ENCODE results near the gene NTN3.

Gene NTN3

DNA sequence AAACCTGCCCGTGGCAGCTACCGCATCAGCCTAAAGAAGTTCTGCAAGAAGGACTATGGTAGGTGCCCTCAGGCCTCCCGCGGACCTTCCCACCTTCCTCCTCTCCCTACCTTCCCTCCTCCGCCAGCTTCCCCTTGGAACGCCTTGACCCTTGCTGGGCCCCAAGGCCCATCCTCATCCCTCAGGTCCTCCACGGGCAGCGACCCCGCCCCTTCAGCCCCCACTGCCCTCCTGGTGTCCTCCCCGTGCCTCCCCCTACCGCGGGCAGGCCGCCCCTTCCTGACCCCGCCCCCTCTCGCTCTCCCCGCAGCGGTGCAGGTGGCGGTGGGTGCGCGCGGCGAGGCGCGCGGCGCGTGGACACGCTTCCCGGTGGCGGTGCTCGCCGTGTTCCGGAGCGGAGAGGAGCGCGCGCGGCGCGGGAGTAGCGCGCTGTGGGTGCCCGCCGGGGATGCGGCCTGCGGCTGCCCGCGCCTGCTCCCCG, 2.4 kb downstream of the NTN3 start:
- H3K4me3 Mint-ChIP-seq: peak overlapping the region; percentile 71
- H3K36me3 Mint-ChIP-seq (ENCODE audit: low read depth): no peaks in the 10 kb centered on the region
- no peak for TF ChIP-seq CTCF (IDR thresholded peaks at IDR 0.05)
- peaks cover 42% of the 10 kb centered on the region for H3K4me1 Mint-ChIP-seq
- H3K27me3 Mint-ChIP-seq (ENCODE audit: low read depth, poor library complexity): peaks cover 23% of the 10 kb centered on the region
- DNase-seq: peak; percentile 67
- no peaks in the 10 kb centered on the region for H3K9me3 Mint-ChIP-seq
- H3K27ac Mint-ChIP-seq: no peak overlapping the region

GRCh38 chr16:2473999-2474876, 3.1 kb downstream of the NTN3 start:
- peaks cover 36% of the 10 kb centered on the region for H3K4me1 Mint-ChIP-seq
- H3K27me3 Mint-ChIP-seq (ENCODE audit: low read depth, poor library complexity): peaks cover 26% of the 10 kb centered on the region
- no peaks in the 10 kb centered on the region for H3K9me3 Mint-ChIP-seq
- peak overlapping the region; percentile 75 for H3K4me3 Mint-ChIP-seq
- peak; percentile 61 for DNase-seq
- TF ChIP-seq CTCF (IDR thresholded peaks at IDR 0.05): no peak
- no peak overlapping the region for H3K27ac Mint-ChIP-seq
- no peaks in the 10 kb centered on the region for H3K36me3 Mint-ChIP-seq (ENCODE audit: low read depth)

GRCh38 chr16:2474877-2475412, 3.8 kb downstream of the NTN3 start, which contains the start of gene TBC1D24:
Gene TBC1D24, plus strand, starts transcription at chr16:2475127. Its CDS starts 21,022 bp downstream, at chr16:2496149.
- no peak for TF ChIP-seq CTCF (IDR thresholded peaks at IDR 0.05)
- H3K4me3 Mint-ChIP-seq: peak within 1 kb of the TSS; percentile 76
- no peaks in the 10 kb centered on the region for H3K9me3 Mint-ChIP-seq
- H3K4me1 Mint-ChIP-seq: peaks cover 29% of the 10 kb centered on the region
- peaks cover 26% of the 10 kb centered on the region for H3K27me3 Mint-ChIP-seq (ENCODE audit: low read depth, poor library complexity)
- H3K27ac Mint-ChIP-seq: no peak within 1 kb of the TSS
- no peaks in the 10 kb centered on the region for H3K36me3 Mint-ChIP-seq (ENCODE audit: low read depth)
- DNase-seq: peak; percentile 95

GRCh38 chr16:2475413-2476344, 4.6 kb downstream of the NTN3 start:
- no peak for TF ChIP-seq CTCF (IDR thresholded peaks at IDR 0.05)
- H3K27ac Mint-ChIP-seq: no peak overlapping the region
- H3K36me3 Mint-ChIP-seq (ENCODE audit: low read depth): no peaks in the 10 kb centered on the region
- no peak for DNase-seq
- H3K9me3 Mint-ChIP-seq: no peaks in the 10 kb centered on the region
- peaks cover 26% of the 10 kb centered on the region for H3K27me3 Mint-ChIP-seq (ENCODE audit: low read depth, poor library complexity)
- peak overlapping the region; percentile 76 for H3K4me3 Mint-ChIP-seq
- H3K4me1 Mint-ChIP-seq: peaks cover 21% of the 10 kb centered on the region

- no peak for DNase-seq
- TF ChIP-seq CTCF (IDR thresholded peaks at IDR 0.05): no peak
- H3K27ac Mint-ChIP-seq: no peak overlapping the region
- H3K36me3 Mint-ChIP-seq (ENCODE audit: low read depth): no peaks in the 10 kb centered on the region
- peak overlapping the region; percentile 76 for H3K4me3 Mint-ChIP-seq
- H3K27me3 Mint-ChIP-seq (ENCODE audit: low read depth, poor library complexity): peaks cover 26% of the 10 kb centered on the region
- H3K4me1 Mint-ChIP-seq: peaks cover 21% of the 10 kb centered on the region
- no peaks in the 10 kb centered on the region for H3K9me3 Mint-ChIP-seq
Observed at GRCh38 chr16:2476345-2476720, 5.2 kb downstream of the NTN3 start.

All from nephron progenitor cell (in vitro differentiated cells).